GM12878 (cell line): ENCODE results near the gene NOTCH4. TPM values are rescaled to one million over a fixed set of nuclear protein-coding genes. Genes with fewer than 3 reads are reported as not detected.

ENCODE experiments used
- BACH1 ChIP-seq: fragments of 450-650 bp; IDR thresholded peaks from 2 replicates; pipeline ENCODE4 v1.6.1; 2017; ENCODE audit warnings: mild to moderate bottlenecking, borderline replicate concordance
- CREB1 ChIP-seq: IDR thresholded peaks from 2 replicates; pipeline ENCODE4 v1.6.1; 2012; ENCODE audit warnings: low read depth, mild to moderate bottlenecking, inconsistent platforms
- DPF2 ChIP-seq: fragments of 450-650 bp; IDR thresholded peaks from 2 replicates; pipeline ENCODE4 v1.6.1; 2017; ENCODE audit warnings: mild to moderate bottlenecking
- EED ChIP-seq: sonication (generic); IDR thresholded peaks from 2 replicates; pipeline ENCODE4 v1.6.1; 2016; ENCODE audit warnings: antibody characterized with exemption, low read depth
- EP300 ChIP-seq, 2 experiments: fragments of 150-350 bp in 1 of 2; IDR thresholded peaks; 2 replicates each; pipeline ENCODE4 v1.6.1; 2011 to 2012; ENCODE audit warnings: low read depth in 2 of 2, low read length in 2 of 2, borderline replicate concordance in 1 of 2, improper control_type of control experiment in 1 of 2, inconsistent platforms in 1 of 2; ENCODE audit not compliant: control insufficient read depth in 1 of 2
- HDGF ChIP-seq: fragments of 450-650 bp; IDR thresholded peaks from 2 replicates; pipeline ENCODE4 v1.6.1; 2016; ENCODE audit warnings: antibody characterized with exemption
- IKZF2 ChIP-seq, 2 experiments: fragments of 450-650 bp; IDR thresholded peaks; 2 replicates each; pipeline ENCODE4 v1.6.1; 2017; ENCODE audit warnings: mild to moderate bottlenecking in 2 of 2, moderate library complexity in 2 of 2
- LARP7 ChIP-seq: fragments of 450-650 bp; IDR thresholded peaks from 2 replicates; pipeline ENCODE4 v1.6.1; 2017; ENCODE audit warnings: mild to moderate bottlenecking
- POLR2AphosphoS5 ChIP-seq: IDR thresholded peaks from 2 replicates; pipeline ENCODE4 v1.6.1; 2011; ENCODE audit warnings: mild to moderate bottlenecking, low read length, inconsistent platforms
- RB1 ChIP-seq: fragments of 450-650 bp; formaldehyde crosslinking; IDR thresholded peaks from 2 replicates; pipeline ENCODE4 v1.6.1; 2017; ENCODE audit warnings: mild to moderate bottlenecking, borderline replicate concordance
- RCOR1 ChIP-seq: conservative IDR thresholded peaks from 2 replicates; pipeline ENCODE4 v1.6.1; 2012; ENCODE audit warnings: low read depth, low read length, improper control_type of control experiment
- STAT3 ChIP-seq: IDR thresholded peaks from 2 replicates; pipeline ENCODE4 v1.6.1; 2011; ENCODE audit warnings: low read depth, low read length, improper control_type of control experiment
- TARDBP ChIP-seq: IDR thresholded peaks from 2 replicates; pipeline ENCODE4 v1.6.1; 2016; ENCODE audit warnings: borderline replicate concordance
- polyA plus RNA-seq, 11 experiments: library from polyadenylated mRNA; depleted of rRNA in 4 of 11; unstranded in 6 of 11; stranded (reverse) in 5 of 11; fragments of >200 nt; fragmentation: Nextera tagmentation in 4 of 11; fragmentation: Illumina TruSeq in 1 of 11; extraction: Ambion mirVana in 4 of 11; extraction: Trizol in 1 of 11; gene quantifications; 1 replicate in 1 of 11; 2 replicates in 10 of 11; pipeline versions ENCODE4 v1.2.1 to v1.2.3, GENCODE V29; 2011 to 2016; ENCODE audit warnings: inconsistent platforms in 2 of 11, missing spikeins in 2 of 11, low read depth in 1 of 11
- total RNA-seq, 4 experiments: library from RNA; depleted of rRNA in 3 of 4; stranded (reverse); fragments of >200 nt in 3 of 4; fragmentation: Illumina TruSeq in 1 of 4; extraction: Trizol in 1 of 4; gene quantifications; 2 replicates each; pipeline versions ENCODE4 v1.2.1 to v1.2.3, GENCODE V29; 2013 to 2021
- TF ChIP-seq, protein P1 (sequence below): fragments of 450-650 bp; IDR thresholded peaks from 2 replicates; pipeline ENCODE4 v1.6.1; 2017; ENCODE audit warnings: mild to moderate bottlenecking, moderate library complexity
- TF ChIP-seq, protein P2 (sequence below): fragments of 450-650 bp; formaldehyde crosslinking; IDR thresholded peaks from 2 replicates; pipeline ENCODE4 v1.4.0; 2022; ENCODE audit warnings: mild to moderate bottlenecking, moderate library complexity
- TF ChIP-seq, protein P3 (sequence below): fragments of 450-650 bp; conservative IDR thresholded peaks from 2 replicates; pipeline ENCODE4 v1.6.1; 2017; ENCODE audit warnings: mild to moderate bottlenecking, moderate library complexity
- TF ChIP-seq, protein P4 (sequence below): fragments of 450-650 bp; IDR thresholded peaks from 2 replicates; pipeline ENCODE4 v1.6.1; 2017; ENCODE audit warnings: borderline replicate concordance
- TF ChIP-seq, protein P5 (sequence below): IDR thresholded peaks from 2 replicates; pipeline ENCODE4 v1.6.1; 2012; ENCODE audit warnings: low read depth, low read length, improper control_type of control experiment

Gene NOTCH4
- total and polyA plus RNA-seq, 10 of the 15 experiments (the other 5 are each of a cell fraction or from before 2014, with no cell fraction given), result 0.66 to 3.3 (median 1.4) TPM

DNA sequence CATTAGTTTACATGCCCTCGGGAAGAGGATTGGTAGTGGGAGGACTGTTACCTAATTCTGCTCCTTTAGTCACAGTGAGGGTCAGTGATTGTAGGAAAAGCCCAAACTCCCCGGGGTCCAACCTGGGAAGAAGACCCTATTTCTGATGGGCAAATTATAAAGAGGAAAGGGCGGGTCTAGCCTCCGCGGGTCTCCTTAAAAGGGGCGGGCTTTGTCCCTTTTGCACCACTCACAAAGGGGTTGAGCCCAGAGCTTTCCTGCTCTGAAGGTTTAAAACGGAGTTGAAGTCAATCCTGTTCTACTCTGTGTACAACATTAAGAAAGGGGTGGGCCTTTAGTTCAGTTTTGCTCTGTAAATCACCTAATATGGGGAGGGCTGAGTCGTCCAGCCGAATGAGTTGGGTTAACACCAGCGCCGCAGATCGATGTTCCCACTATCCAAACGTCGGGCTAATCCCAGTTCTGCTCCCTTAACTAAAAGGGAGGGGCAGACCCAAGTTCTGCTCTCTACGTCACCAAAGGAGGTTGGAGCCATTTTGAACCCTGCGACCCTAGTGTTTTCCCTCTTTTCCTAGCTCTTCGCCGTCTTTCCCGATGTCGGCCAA is 46.6 kb downstream of the NOTCH4 start (continued):
- TF ChIP-seq, protein P1, sequence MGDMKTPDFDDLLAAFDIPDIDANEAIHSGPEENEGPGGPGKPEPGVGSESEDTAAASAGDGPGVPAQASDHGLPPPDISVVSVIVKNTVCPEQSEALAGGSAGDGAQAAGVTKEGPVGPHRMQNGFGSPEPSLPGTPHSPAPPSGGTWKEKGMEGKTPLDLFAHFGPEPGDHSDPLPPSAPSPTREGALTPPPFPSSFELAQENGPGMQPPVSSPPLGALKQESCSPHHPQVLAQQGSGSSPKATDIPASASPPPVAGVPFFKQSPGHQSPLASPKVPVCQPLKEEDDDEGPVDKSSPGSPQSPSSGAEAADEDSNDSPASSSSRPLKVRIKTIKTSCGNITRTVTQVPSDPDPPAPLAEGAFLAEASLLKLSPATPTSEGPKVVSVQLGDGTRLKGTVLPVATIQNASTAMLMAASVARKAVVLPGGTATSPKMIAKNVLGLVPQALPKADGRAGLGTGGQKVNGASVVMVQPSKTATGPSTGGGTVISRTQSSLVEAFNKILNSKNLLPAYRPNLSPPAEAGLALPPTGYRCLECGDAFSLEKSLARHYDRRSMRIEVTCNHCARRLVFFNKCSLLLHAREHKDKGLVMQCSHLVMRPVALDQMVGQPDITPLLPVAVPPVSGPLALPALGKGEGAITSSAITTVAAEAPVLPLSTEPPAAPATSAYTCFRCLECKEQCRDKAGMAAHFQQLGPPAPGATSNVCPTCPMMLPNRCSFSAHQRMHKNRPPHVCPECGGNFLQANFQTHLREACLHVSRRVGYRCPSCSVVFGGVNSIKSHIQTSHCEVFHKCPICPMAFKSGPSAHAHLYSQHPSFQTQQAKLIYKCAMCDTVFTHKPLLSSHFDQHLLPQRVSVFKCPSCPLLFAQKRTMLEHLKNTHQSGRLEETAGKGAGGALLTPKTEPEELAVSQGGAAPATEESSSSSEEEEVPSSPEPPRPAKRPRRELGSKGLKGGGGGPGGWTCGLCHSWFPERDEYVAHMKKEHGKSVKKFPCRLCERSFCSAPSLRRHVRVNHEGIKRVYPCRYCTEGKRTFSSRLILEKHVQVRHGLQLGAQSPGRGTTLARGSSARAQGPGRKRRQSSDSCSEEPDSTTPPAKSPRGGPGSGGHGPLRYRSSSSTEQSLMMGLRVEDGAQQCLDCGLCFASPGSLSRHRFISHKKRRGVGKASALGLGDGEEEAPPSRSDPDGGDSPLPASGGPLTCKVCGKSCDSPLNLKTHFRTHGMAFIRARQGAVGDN, result peak; percentile 61
- 0 out of 2 replicates have a peak, but pooled peaks have one; percentile 27 for TF ChIP-seq CREB1
- TF ChIP-seq POLR2AphosphoS5, result peak; percentile 62; the same call in 1 of the 2 replicates
- TF ChIP-seq STAT3, result 0 out of 2 replicates have a peak, but pooled peaks have one; percentile 28
- TF ChIP-seq EP300 (IDR thresholded peaks at IDR 0.05; ENCODE audit: borderline replicate concordance in 1 of 2, control insufficient read depth in 1 of 2, low read depth in 2 of 2, low read length in 2 of 2), result peak in 1 of 2 experiments; percentile 22; a peak in 1 of 4 replicates
- TF ChIP-seq TARDBP, result no peak
- TF ChIP-seq HDGF, result no peak
- TF ChIP-seq, protein P2, sequence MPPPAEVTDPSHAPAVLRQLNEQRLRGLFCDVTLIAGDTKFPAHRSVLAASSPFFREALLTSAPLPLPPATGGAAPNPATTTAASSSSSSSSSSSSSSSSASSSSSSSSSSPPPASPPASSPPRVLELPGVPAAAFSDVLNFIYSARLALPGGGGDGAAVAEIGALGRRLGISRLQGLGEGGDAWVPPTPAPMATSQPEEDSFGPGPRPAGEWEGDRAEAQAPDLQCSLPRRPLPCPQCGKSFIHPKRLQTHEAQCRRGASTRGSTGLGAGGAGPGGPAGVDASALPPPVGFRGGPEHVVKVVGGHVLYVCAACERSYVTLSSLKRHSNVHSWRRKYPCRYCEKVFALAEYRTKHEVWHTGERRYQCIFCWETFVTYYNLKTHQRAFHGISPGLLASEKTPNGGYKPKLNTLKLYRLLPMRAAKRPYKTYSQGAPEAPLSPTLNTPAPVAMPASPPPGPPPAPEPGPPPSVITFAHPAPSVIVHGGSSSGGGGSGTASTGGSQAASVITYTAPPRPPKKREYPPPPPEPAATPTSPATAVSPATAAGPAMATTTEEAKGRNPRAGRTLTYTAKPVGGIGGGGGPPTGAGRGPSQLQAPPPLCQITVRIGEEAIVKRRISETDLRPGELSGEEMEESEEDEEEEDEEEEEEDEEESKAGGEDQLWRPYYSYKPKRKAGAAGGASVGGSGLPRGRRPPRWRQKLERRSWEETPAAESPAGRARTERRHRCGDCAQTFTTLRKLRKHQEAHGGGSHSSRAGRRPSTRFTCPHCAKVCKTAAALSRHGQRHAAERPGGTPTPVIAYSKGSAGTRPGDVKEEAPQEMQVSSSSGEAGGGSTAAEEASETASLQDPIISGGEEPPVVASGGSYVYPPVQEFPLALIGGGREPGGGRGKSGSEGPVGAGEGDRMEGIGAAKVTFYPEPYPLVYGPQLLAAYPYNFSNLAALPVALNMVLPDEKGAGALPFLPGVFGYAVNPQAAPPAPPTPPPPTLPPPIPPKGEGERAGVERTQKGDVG (CRISPR knock-in tag), result no peak
- TF ChIP-seq RCOR1, result 0 out of 2 replicates have a peak, but pooled peaks have one; percentile 21
- TF ChIP-seq DPF2, result no peak
- peak; percentile 69; the same call in 1 of the 2 replicates for TF ChIP-seq LARP7
- TF ChIP-seq, protein P3, sequence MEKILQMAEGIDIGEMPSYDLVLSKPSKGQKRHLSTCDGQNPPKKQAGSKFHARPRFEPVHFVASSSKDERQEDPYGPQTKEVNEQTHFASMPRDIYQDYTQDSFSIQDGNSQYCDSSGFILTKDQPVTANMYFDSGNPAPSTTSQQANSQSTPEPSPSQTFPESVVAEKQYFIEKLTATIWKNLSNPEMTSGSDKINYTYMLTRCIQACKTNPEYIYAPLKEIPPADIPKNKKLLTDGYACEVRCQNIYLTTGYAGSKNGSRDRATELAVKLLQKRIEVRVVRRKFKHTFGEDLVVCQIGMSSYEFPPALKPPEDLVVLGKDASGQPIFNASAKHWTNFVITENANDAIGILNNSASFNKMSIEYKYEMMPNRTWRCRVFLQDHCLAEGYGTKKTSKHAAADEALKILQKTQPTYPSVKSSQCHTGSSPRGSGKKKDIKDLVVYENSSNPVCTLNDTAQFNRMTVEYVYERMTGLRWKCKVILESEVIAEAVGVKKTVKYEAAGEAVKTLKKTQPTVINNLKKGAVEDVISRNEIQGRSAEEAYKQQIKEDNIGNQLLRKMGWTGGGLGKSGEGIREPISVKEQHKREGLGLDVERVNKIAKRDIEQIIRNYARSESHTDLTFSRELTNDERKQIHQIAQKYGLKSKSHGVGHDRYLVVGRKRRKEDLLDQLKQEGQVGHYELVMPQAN, result 0 out of 2 replicates have a peak, but pooled peaks have one; percentile 51
- no peak for TF ChIP-seq BACH1
- TF ChIP-seq, protein P4, sequence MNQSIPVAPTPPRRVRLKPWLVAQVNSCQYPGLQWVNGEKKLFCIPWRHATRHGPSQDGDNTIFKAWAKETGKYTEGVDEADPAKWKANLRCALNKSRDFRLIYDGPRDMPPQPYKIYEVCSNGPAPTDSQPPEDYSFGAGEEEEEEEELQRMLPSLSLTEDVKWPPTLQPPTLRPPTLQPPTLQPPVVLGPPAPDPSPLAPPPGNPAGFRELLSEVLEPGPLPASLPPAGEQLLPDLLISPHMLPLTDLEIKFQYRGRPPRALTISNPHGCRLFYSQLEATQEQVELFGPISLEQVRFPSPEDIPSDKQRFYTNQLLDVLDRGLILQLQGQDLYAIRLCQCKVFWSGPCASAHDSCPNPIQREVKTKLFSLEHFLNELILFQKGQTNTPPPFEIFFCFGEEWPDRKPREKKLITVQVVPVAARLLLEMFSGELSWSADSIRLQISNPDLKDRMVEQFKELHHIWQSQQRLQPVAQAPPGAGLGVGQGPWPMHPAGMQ, result no peak
- TF ChIP-seq, protein P5, sequence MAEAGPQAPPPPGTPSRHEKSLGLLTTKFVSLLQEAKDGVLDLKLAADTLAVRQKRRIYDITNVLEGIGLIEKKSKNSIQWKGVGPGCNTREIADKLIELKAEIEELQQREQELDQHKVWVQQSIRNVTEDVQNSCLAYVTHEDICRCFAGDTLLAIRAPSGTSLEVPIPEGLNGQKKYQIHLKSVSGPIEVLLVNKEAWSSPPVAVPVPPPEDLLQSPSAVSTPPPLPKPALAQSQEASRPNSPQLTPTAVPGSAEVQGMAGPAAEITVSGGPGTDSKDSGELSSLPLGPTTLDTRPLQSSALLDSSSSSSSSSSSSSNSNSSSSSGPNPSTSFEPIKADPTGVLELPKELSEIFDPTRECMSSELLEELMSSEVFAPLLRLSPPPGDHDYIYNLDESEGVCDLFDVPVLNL, result no peak; the same call in 1 of the 2 replicates
- TF ChIP-seq RB1, result peak; percentile 64; the same call in 1 of the 2 replicates
- peak; percentile 87 to 90 for TF ChIP-seq IKZF2 (IDR thresholded peaks at IDR 0.05)
- TF ChIP-seq EED, result peak; percentile 81; the same call in 1 of the 2 replicates
